Measurements from ENCODE around the gene ANKS1B.

Gene ANKS1B

DNA sequence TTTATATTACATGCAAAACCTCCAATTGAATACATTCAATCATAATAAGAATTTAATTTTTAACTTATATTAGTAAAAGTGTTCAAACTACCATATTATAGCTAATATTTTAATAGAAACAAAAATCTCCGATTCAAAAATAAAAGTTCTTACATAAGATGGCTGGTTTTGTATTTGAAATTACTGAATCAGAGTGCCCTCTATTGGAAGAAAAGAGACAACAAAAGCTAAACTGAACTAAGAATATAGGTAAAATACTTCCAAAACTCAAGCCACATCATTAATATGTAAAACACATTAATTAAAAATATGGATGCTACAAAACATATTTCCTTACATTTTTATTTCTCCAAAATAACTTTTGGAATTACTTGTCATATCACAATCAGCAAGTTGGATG, 216.9 kb downstream of the ANKS1B start:
- TF ChIP-seq, protein P1, sequence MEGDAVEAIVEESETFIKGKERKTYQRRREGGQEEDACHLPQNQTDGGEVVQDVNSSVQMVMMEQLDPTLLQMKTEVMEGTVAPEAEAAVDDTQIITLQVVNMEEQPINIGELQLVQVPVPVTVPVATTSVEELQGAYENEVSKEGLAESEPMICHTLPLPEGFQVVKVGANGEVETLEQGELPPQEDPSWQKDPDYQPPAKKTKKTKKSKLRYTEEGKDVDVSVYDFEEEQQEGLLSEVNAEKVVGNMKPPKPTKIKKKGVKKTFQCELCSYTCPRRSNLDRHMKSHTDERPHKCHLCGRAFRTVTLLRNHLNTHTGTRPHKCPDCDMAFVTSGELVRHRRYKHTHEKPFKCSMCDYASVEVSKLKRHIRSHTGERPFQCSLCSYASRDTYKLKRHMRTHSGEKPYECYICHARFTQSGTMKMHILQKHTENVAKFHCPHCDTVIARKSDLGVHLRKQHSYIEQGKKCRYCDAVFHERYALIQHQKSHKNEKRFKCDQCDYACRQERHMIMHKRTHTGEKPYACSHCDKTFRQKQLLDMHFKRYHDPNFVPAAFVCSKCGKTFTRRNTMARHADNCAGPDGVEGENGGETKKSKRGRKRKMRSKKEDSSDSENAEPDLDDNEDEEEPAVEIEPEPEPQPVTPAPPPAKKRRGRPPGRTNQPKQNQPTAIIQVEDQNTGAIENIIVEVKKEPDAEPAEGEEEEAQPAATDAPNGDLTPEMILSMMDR (IDR thresholded peaks at IDR 0.05; ENCODE audit: control extremely low read depth, extremely low read depth, low read depth, missing control alignments): peak; percentile 42
- POLR2A ChIA-PET: no interaction called here

DNA sequence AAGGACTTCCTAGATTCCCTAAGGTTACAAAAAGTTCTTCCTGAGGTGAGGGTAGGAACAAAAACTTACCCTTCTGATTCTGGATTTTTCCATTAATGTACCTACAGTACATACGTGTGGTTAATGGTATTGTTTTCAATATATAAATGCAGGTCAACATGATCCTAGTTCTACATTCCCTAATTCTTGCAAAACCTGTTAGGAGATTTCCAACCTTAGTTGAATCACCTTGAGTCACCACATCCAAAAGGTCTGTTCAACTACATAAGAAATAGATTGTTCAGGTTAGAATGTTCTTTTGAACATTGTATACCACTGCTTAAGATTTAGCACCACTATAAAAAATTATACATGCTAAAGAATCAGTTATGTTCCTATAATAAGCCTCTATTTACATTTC, 218.3 kb downstream of the ANKS1B start:
- ChIA-PET CTCF (interaction anchor here (1.4 to 2.1 kb wide), 4 partner anchors 8 to 722 kb away, joined by 4 to 27 read pairs (median 8); no protein-coding TSS in a partner anchor), POLR2A (no interaction called here)
- TF ChIP-seq, protein P1 (IDR thresholded peaks at IDR 0.05; ENCODE audit: control extremely low read depth, extremely low read depth, low read depth, missing control alignments): no peak
- no peak for DNase-seq (ENCODE audit: extremely low spot score)

More for the DNA sequence above, 216.9 kb downstream of the ANKS1B start:
- CTCF ChIA-PET: interaction anchor here (1.1 to 2.1 kb wide), 9 partner anchors 9 to 723 kb away, joined by 3 to 27 read pairs (median 5); no protein-coding TSS in a partner anchor
- DNase-seq (ENCODE audit: extremely low spot score): peak; percentile 13

DNA sequence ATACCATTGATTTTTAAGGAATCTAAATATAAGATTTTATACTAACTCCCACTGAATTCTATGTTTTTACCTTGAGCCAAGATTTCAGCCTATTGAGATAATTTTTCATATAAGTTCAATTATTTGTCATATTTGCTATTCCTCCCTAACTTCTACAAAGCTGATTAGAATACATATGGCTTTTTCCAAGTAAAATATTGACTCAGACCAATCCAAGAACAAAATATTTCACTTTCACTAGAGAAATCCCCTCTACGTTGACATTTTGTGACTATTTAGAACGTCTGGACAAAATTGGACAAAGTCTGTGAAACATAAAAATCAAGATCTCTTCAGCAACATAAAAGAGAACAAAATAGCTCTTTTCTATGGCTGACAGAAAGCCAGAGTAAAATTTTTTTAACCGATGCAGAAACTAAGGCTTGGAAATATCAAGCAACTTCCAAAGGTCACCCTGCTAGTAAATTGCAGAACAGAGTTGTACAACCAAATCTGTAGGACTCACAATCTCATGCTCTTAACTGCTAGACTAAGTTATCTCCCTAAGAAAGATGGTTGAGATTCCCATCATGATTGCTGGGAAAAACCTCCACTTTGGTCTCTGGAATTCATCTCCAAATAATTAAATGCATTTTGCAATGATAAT, 219.1 kb downstream of the ANKS1B start:
- POLR2A ChIA-PET: no interaction called here
- no peak for DNase-seq (ENCODE audit: extremely low spot score)
- CTCF ChIA-PET: interaction anchor here (1.0 kb wide), 1 partner anchor 15 kb away, joined by 3 read pairs; no protein-coding TSS in a partner anchor
- TF ChIP-seq, protein P1 (IDR thresholded peaks at IDR 0.05; ENCODE audit: control extremely low read depth, extremely low read depth, low read depth, missing control alignments): no peak

DNA sequence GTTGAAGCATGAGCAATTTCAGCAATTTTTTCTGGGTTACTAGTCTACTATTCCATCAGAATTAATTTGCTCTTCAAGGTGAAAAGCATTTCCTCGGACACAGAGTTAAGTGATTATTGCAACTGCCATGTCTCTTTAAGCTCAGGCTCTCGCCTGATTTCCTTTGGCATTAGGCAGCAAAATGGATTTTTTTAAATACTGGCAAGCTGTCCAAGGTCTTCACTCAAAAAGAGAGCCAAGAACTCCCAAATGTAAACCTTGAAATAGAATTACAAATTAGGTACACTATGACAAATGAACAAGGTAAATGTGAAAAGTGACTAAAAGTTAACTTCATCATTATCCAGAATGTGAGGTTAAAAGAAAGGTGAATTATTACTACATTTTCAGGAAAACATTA, 225.3 kb downstream of the ANKS1B start:
- no peak for DNase-seq (ENCODE audit: extremely low spot score)
- CTCF ChIA-PET: interaction anchor here (1.2 kb wide), 1 partner anchor 10 kb away, joined by 3 read pairs; no protein-coding TSS in a partner anchor
- POLR2A ChIA-PET: no interaction called here
- TF ChIP-seq, protein P1 (IDR thresholded peaks at IDR 0.05; ENCODE audit: control extremely low read depth, extremely low read depth, low read depth, missing control alignments): no peak

DNA sequence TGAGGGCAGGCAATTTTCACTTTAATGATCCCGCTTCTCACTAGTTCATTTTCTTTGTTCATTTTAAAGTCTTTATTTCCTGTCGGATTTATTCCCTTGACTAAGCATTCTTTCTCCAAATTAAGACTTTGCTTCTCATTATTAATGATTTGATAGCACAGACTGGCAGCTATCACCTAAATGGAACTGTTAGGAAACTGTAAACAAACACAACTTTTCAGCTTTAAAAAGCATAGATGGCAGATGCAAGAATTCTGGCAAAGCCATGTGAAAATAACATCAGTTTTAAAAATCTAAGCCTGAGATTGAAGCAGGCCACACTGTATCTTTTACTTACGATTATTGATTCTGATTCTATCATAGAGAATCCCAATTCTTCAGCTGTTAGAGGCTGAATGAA, 225.7 kb downstream of the ANKS1B start:
- DNase-seq (ENCODE audit: extremely low spot score): no peak
- TF ChIP-seq, protein P1 (IDR thresholded peaks at IDR 0.05; ENCODE audit: control extremely low read depth, extremely low read depth, low read depth, missing control alignments): no peak
- CTCF ChIA-PET: interaction anchor here (1.2 kb wide), 1 partner anchor 10 kb away, joined by 3 read pairs; no protein-coding TSS in a partner anchor
- POLR2A ChIA-PET: no interaction called here

DNA sequence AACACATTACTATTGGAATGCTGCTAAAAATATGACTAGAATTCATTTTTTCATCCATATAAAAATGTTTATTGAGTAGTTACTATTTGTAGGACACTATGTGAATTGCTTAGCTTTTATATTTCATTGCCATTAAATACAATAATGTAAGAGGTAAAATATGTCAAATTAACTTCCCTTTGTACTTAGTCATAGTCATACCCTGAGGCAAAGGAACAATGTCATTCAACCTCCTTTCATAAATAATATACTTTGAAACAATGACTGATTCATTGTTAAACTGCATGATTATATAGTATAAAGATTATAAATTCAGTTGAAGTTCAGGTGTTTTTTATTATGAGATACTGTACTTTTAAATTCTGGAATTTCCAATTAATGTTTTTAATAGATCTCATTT, 232.0 kb downstream of the ANKS1B start:
- no peak for DNase-seq (ENCODE audit: extremely low spot score)
- ChIA-PET CTCF (interaction anchor here (0.9 kb wide), 1 partner anchor 15 kb away, joined by 5 read pairs; no protein-coding TSS in a partner anchor), POLR2A (no interaction called here)
- TF ChIP-seq, protein P1 (IDR thresholded peaks at IDR 0.05; ENCODE audit: control extremely low read depth, extremely low read depth, low read depth, missing control alignments): no peak

All from GM10248 (cell line).